Measurements from ENCODE around the gene KLHDC4. TPM values are rescaled to one million over a fixed set of nuclear protein-coding genes. Genes with fewer than 3 reads are reported as not detected.
"Not testable (repeated sequence)": the region's sequence is repeated elsewhere in the genome, so short reads cannot be mapped to it uniquely, and the experiment has no call there.

The KLHDC4 gene
- total RNA-seq, 2 experiments from 2014 or later, result 82.1 to 84.9 TPM

GRCh38 chr16:87734644-87735043, 31.1 kb downstream of the KLHDC4 start:
- ChIA-PET CTCF (no interaction called here), POLR2A (interaction anchor here (0.6 kb wide), 1 partner anchor 29 kb away, joined by 3 read pairs; no protein-coding TSS in a partner anchor)
- peaks cover 20% of the 10 kb centered on the region for H3K4me1 Mint-ChIP-seq
- H3K27me3 Mint-ChIP-seq, result no peaks in the 10 kb centered on the region
- no peak overlapping the region for H3K27ac Mint-ChIP-seq
- H3K4me3 Mint-ChIP-seq, result no peak overlapping the region
- H3K36me3 Mint-ChIP-seq (ENCODE audit: low read depth), result peaks cover 25% of the 10 kb centered on the region
- no peak for DNase-seq
- no peaks in the 10 kb centered on the region for H3K9me3 Mint-ChIP-seq

GRCh38 chr16:87733190-87733589, 32.6 kb downstream of the KLHDC4 start:
- peaks cover 20% of the 10 kb centered on the region for H3K4me1 Mint-ChIP-seq
- ChIA-PET CTCF (interaction anchor here (0.6 kb wide), 1 partner anchor 32 kb away, joined by 5 read pairs; no protein-coding TSS in a partner anchor), POLR2A (no interaction called here)

GRCh38 chr16:87731607-87732006, 34.2 kb downstream of the KLHDC4 start:
- no peak for DNase-seq
- H3K36me3 Mint-ChIP-seq (ENCODE audit: low read depth), result peaks cover 50% of the 10 kb centered on the region
- peaks cover 23% of the 10 kb centered on the region for H3K4me1 Mint-ChIP-seq
- no peak overlapping the region for H3K27ac Mint-ChIP-seq
- no peaks in the 10 kb centered on the region for H3K27me3 Mint-ChIP-seq
- no peaks in the 10 kb centered on the region for H3K9me3 Mint-ChIP-seq
- CTCF ChIA-PET, result interaction anchor here (0.7 kb wide), 1 partner anchor 14 kb away, joined by 3 read pairs; no protein-coding TSS in a partner anchor
- POLR2A ChIA-PET, result no interaction called here
- no peak overlapping the region for H3K4me3 Mint-ChIP-seq

More at GRCh38 chr16:87733190-87733589, 32.6 kb downstream of the KLHDC4 start:
- no peak overlapping the region for H3K4me3 Mint-ChIP-seq
- H3K27me3 Mint-ChIP-seq, result no peaks in the 10 kb centered on the region
- no peaks in the 10 kb centered on the region for H3K9me3 Mint-ChIP-seq
- peak overlapping the region; percentile 19 for H3K27ac Mint-ChIP-seq
- peaks cover 35% of the 10 kb centered on the region for H3K36me3 Mint-ChIP-seq (ENCODE audit: low read depth)
- peak; percentile 30 for DNase-seq

- no peak overlapping the region for H3K27ac Mint-ChIP-seq
- no peaks in the 10 kb centered on the region for H3K9me3 Mint-ChIP-seq
- no peaks in the 10 kb centered on the region for H3K27me3 Mint-ChIP-seq
- H3K4me3 Mint-ChIP-seq, result no peak overlapping the region
- ChIA-PET CTCF (interaction anchor here (0.6 kb wide), 1 partner anchor 123 kb away, joined by 3 read pairs; no protein-coding TSS in a partner anchor), POLR2A (no interaction called here)
- peaks cover 55% of the 10 kb centered on the region for H3K36me3 Mint-ChIP-seq (ENCODE audit: low read depth)
- peaks cover 23% of the 10 kb centered on the region for H3K4me1 Mint-ChIP-seq
- no peak for DNase-seq
These were observed 36.4 kb downstream of the KLHDC4 start for GRCh38 chr16:87729266-87729954.

- Mint-ChIP-seq H3K27ac (no peak overlapping the region), H3K27me3 (no peaks in the 10 kb centered on the region), H3K4me1 (peaks cover 12% of the 10 kb centered on the region), H3K4me3 (no peak overlapping the region), H3K36me3 (ENCODE audit: low read depth) (peaks cover 63% of the 10 kb centered on the region), H3K9me3 (no peaks in the 10 kb centered on the region)
- DNase-seq, result no peak
- ChIA-PET CTCF (no interaction called here), POLR2A (no interaction called here)
These were observed 37.8 kb downstream of the KLHDC4 start for GRCh38 chr16:87728026-87728425.

DNA sequence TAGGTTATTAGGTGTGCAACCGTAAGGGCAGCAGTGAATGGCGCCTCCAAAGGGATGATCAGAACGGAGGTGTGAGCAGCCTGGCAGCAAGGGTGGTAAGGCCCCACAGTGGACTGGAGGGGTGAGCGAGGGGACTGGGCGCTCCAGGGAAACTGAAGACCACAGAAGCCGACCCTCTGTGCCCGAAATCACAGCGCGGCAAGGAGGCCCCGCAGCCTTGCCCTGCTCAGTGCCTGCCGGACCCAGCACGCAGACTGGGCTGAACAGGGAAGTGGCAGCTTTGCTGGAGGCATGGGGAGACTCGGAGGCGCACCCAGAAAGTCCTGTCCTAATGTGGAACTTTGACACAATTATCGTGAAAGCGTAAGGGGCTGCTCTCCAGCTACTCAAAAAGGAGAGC, 38.4 kb downstream of the KLHDC4 start:
- Mint-ChIP-seq H3K9me3 (no peaks in the 10 kb centered on the region), H3K27ac (no peak overlapping the region), H3K27me3 (no peaks in the 10 kb centered on the region), H3K4me3 (no peak overlapping the region), H3K4me1 (peaks cover 10% of the 10 kb centered on the region), H3K36me3 (ENCODE audit: low read depth) (peaks cover 66% of the 10 kb centered on the region)
- no peak for DNase-seq
- CTCF ChIA-PET, result no interaction called here
- POLR2A ChIA-PET, result no interaction called here

- H3K4me1 Mint-ChIP-seq, result peaks cover 10% of the 10 kb centered on the region
- H3K4me3 Mint-ChIP-seq, POLR2A ChIA-PET, H3K9me3 Mint-ChIP-seq, CTCF ChIA-PET, DNase-seq, H3K27ac Mint-ChIP-seq, H3K27me3 Mint-ChIP-seq: not testable (repeated sequence)
- peaks cover 71% of the 10 kb centered on the region for H3K36me3 Mint-ChIP-seq (ENCODE audit: low read depth)
These were observed 39.2 kb downstream of the KLHDC4 start for GRCh38 chr16:87726577-87726976.

DNA sequence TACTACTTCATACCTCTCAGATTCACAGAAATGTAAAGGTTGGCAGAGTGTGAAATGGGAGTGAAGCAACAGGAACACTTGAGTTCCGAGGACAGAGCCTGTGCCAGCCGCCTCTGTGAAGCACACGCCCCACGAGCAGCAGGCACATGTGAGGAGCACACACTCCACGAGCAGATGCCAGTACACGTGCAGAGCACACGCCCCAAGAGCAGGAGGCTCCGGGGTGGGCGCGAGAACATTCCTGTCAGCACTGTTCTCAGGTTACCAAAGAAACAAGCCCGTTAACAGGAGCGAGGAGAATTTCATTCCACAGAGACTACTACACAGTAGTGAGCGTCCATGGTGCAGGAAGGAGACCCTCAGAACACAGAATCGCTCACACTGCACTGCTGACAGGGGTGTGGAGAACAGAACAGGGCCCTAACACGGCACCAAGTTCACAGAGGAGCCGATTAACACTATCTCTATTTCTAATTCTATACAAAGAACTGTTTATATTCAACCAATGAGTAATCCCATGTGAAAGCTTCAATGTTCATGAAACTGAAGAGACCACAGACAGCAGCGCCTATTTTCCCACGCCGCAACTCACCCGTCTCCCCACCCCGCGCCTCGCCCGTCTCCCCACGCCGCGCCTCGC, 40.1 kb downstream of the KLHDC4 start:
- Mint-ChIP-seq H3K36me3 (ENCODE audit: low read depth) (peaks cover 65% of the 10 kb centered on the region), H3K9me3 (no peaks in the 10 kb centered on the region), H3K4me3 (no peak overlapping the region), H3K4me1 (peaks cover 6% of the 10 kb centered on the region), H3K27me3 (no peaks in the 10 kb centered on the region), H3K27ac (peak overlapping the region; percentile 9)
- no peak for DNase-seq
- POLR2A ChIA-PET, result no interaction called here
- CTCF ChIA-PET, result no interaction called here

GRCh38 chr16:87724490-87725291, 41.1 kb downstream of the KLHDC4 start:
- CTCF ChIA-PET, result interaction anchor here (0.9 kb wide), 1 partner anchor 22 kb away, joined by 3 read pairs; no protein-coding TSS in a partner anchor
- H3K27me3 Mint-ChIP-seq, result no peaks in the 10 kb centered on the region
- no peak overlapping the region for H3K27ac Mint-ChIP-seq
- no peak overlapping the region for H3K4me3 Mint-ChIP-seq
- H3K9me3 Mint-ChIP-seq, result no peaks in the 10 kb centered on the region
- H3K36me3 Mint-ChIP-seq (ENCODE audit: low read depth), result peaks cover 66% of the 10 kb centered on the region
- DNase-seq, result no peak
- POLR2A ChIA-PET, result interaction anchor here (1.1 to 3.0 kb wide), 2 partner anchors 11 to 40 kb away, joined by 5 to 7 read pairs; partner anchors contain the start of gene KLHDC4
- H3K4me1 Mint-ChIP-seq, result peaks cover 6% of the 10 kb centered on the region

- POLR2A ChIA-PET, result interaction anchor here (3.0 kb wide), 1 partner anchor 42 kb away, joined by 7 read pairs; the partner anchor contains the start of gene KLHDC4
- H3K27ac Mint-ChIP-seq, result no peak overlapping the region
- H3K4me3 Mint-ChIP-seq, result no peak overlapping the region
- H3K36me3 Mint-ChIP-seq (ENCODE audit: low read depth), result peaks cover 65% of the 10 kb centered on the region
- peaks cover 6% of the 10 kb centered on the region for H3K4me1 Mint-ChIP-seq
- DNase-seq, result no peak
- CTCF ChIA-PET, result no interaction called here
- no peaks in the 10 kb centered on the region for H3K9me3 Mint-ChIP-seq
- H3K27me3 Mint-ChIP-seq, result no peaks in the 10 kb centered on the region
These were observed 42.6 kb downstream of the KLHDC4 start for GRCh38 chr16:87723226-87723623.

DNA sequence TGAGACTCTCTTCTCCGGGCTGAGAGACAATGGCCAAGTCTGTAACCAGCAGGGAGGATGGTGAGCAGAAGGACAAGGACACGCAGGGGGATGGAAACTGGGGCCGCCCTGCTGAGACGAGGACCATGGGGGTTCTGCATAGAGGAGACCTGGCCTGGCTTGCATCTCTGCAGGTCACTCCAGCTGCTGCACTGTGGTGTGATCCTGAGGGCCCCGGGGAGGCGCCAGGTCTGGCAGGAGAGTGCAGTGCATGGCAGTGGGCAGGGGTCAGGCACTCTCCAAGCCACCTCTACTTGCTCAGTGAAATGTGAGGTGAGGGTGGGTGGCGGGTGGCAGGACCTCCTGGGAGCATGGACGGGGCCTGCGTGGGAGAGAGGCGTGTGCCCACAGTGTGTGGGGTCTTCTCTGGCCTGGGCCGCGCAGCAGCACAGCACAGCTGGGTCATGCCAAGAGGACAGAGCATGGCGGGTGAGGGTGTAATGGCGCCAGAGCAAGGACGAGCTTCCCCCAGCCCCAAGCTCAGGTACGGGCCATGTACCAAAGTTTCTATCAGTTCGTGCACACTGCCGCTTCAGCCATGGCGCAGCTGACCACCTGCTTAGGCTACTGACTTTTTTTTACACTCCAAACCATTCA, 43.1 kb downstream of the KLHDC4 start:
- CTCF ChIA-PET, result interaction anchor here (0.6 kb wide), 1 partner anchor 35 kb away, joined by 4 read pairs; no protein-coding TSS in a partner anchor
- POLR2A ChIA-PET, result interaction anchor here (3.0 kb wide), 1 partner anchor 42 kb away, joined by 7 read pairs; the partner anchor contains the start of gene KLHDC4
- no peak for DNase-seq
- Mint-ChIP-seq H3K27ac (no peak overlapping the region), H3K4me3 (no peak overlapping the region), H3K9me3 (no peaks in the 10 kb centered on the region), H3K27me3 (no peaks in the 10 kb centered on the region), H3K36me3 (ENCODE audit: low read depth) (peaks cover 63% of the 10 kb centered on the region), H3K4me1 (peaks cover 8% of the 10 kb centered on the region)
